ENCODE results near the gene CDK15. TPM values are rescaled to one million over a fixed set of nuclear protein-coding genes. Genes with fewer than 3 reads are reported as not detected.

CDK15 gene
- total RNA-seq, 3 donors from 2014 or later: 0.33 to 4.6 (median 2.2) TPM

GRCh38 chr2:201780674-201781493, 25.5 kb upstream of the CDK15 start, which contains the start of gene ALS2:
Gene ALS2 (minus strand): TSS chr2:201780933. CDS start chr2:201768885, 12,048 bp downstream.
- Histone ChIP-seq H3K36me3 (no peaks in the 10 kb centered on the region), H3K4me3 (peak within 1 kb of the TSS; percentile 75 to 97 (median 81)), H3K27me3 (no peaks in the 10 kb centered on the region), H3K9me3 (no peaks in the 10 kb centered on the region), H3K4me1 (peaks cover 0 to 4% of the 10 kb centered on the region in 2 donors), H3K27ac (peak within 1 kb of the TSS; percentile 94 to 95)
- TF ChIP-seq POLR2A (IDR thresholded peaks at IDR 0.05): peak; percentile 37
- TF ChIP-seq CTCF (IDR thresholded peaks at IDR 0.05): no peak
- peak; percentile 36 to 84 (median 82) for TF ChIP-seq POLR2AphosphoS5 (IDR thresholded peaks at IDR 0.05)
- intact Hi-C loops (cut with DNase I; ENCODE audit: low total_unique reads): no loop called here
- DNase-seq (ENCODE audit: low spot score in 2 of 2): peak; percentile 98

GRCh38 chr2:201781557-201782051, 24.7 kb upstream of the CDK15 start:
- H3K9me3 ChIP-seq: no peaks in the 10 kb centered on the region
- no peaks in the 10 kb centered on the region for H3K27me3 ChIP-seq
- peak overlapping the region; percentile 75 to 97 (median 81) for H3K4me3 ChIP-seq
- peak overlapping the region; percentile 94 to 95 for H3K27ac ChIP-seq
- TF ChIP-seq POLR2AphosphoS5 (IDR thresholded peaks at IDR 0.05): no peak
- TF ChIP-seq CTCF (IDR thresholded peaks at IDR 0.05): no peak
- no peak for TF ChIP-seq POLR2A (IDR thresholded peaks at IDR 0.05)
- peaks cover 0 to 4% of the 10 kb centered on the region in 2 donors for H3K4me1 ChIP-seq
- peak in 1 of 2 donors; percentile 32 for DNase-seq (ENCODE audit: low spot score in 2 of 2)
- H3K36me3 ChIP-seq: no peaks in the 10 kb centered on the region
- intact Hi-C loops (cut with DNase I; ENCODE audit: low total_unique reads): no loop called here

GRCh38 chr2:201784563-201784962, 21.8 kb upstream of the CDK15 start:
- no peaks in the 10 kb centered on the region for H3K27me3 ChIP-seq
- intact Hi-C loops (cut with DNase I; ENCODE audit: low total_unique reads): no loop called here
- no peaks in the 10 kb centered on the region for H3K9me3 ChIP-seq
- no peak overlapping the region for H3K27ac ChIP-seq
- no peak for TF ChIP-seq POLR2A (IDR thresholded peaks at IDR 0.05)
- DNase-seq (ENCODE audit: low spot score in 2 of 2): no peak
- no peaks in the 10 kb centered on the region for H3K4me1 ChIP-seq
- H3K4me3 ChIP-seq: no peak overlapping the region
- no peaks in the 10 kb centered on the region for H3K36me3 ChIP-seq

- no peaks in the 10 kb centered on the region for H3K4me1 ChIP-seq
- H3K36me3 ChIP-seq: no peaks in the 10 kb centered on the region
- intact Hi-C loops (cut with DNase I; ENCODE audit: low total_unique reads): no loop called here
- no peak overlapping the region for H3K27ac ChIP-seq
- DNase-seq (ENCODE audit: low spot score in 2 of 2): no peak
- H3K27me3 ChIP-seq: no peaks in the 10 kb centered on the region
- H3K4me3 ChIP-seq: no peak overlapping the region
- no peak for TF ChIP-seq POLR2A (IDR thresholded peaks at IDR 0.05)
- no peak for TF ChIP-seq CTCF (IDR thresholded peaks at IDR 0.05)
- TF ChIP-seq POLR2AphosphoS5 (IDR thresholded peaks at IDR 0.05): no peak
- H3K9me3 ChIP-seq: no peaks in the 10 kb centered on the region
These were observed 21.2 kb upstream of the CDK15 start for GRCh38 chr2:201785135-201785534.

GRCh38 chr2:201786471-201786870, 19.9 kb upstream of the CDK15 start:
- DNase-seq (ENCODE audit: low spot score in 2 of 2): no peak
- H3K27me3 ChIP-seq: no peaks in the 10 kb centered on the region
- H3K9me3 ChIP-seq: no peaks in the 10 kb centered on the region
- no peak overlapping the region for H3K27ac ChIP-seq
- H3K4me1 ChIP-seq: no peaks in the 10 kb centered on the region
- no peaks in the 10 kb centered on the region for H3K36me3 ChIP-seq
- TF ChIP-seq CTCF (IDR thresholded peaks at IDR 0.05) (no peak), POLR2AphosphoS5 (IDR thresholded peaks at IDR 0.05) (no peak), POLR2A (IDR thresholded peaks at IDR 0.05) (no peak)
- no peak overlapping the region for H3K4me3 ChIP-seq
- intact Hi-C loops (cut with DNase I; ENCODE audit: low total_unique reads): no loop called here
